Activated CD4-positive, alpha-beta memory T cell treated with anti-CD3 and anti-CD28 coated beads for 36 hours (primary cell): ENCODE data around the gene TNPO3. TPM values are rescaled to one million over a fixed set of nuclear protein-coding genes. Genes with fewer than 3 reads are reported as not detected.
"Not testable (repeated sequence)": the region's sequence is repeated elsewhere in the genome, so short reads cannot be mapped to it uniquely, and the experiment has no call there.

Source experiments
- CTCF ChIA-PET: fragments of 350-600 bp; sonication (Branson Sonifier 250); formaldehyde crosslinking; loops from one replicate; lab custom pipeline; 2021; ENCODE audit warnings: antibody characterized with exemption, inconsistent platforms; lab: Charles Lee
- POLR2A ChIA-PET: fragments of 350-600 bp; sonication (Branson Sonifier 250); formaldehyde crosslinking; loops from one replicate; lab custom pipeline; 2021; ENCODE audit warnings: antibody characterized with exemption; lab: Charles Lee
- DNase-seq: peaks from one replicate; pipeline ENCODE4 v3.0.0-alpha.2; 2020
- H3K27ac Mint-ChIP-seq: one replicate; pipeline ENCODE4 v1.8.0; 2021; ENCODE audit warnings: mixed read lengths
- H3K27me3 Mint-ChIP-seq: one replicate; pipeline ENCODE4 v1.8.0; 2021; ENCODE audit warnings: mixed read lengths
- H3K36me3 Mint-ChIP-seq: one replicate; pipeline ENCODE4 v1.8.0; 2021; ENCODE audit warnings: mixed read lengths
- H3K4me1 Mint-ChIP-seq: one replicate; pipeline ENCODE4 v1.8.0; 2021; ENCODE audit warnings: low read depth, mixed read lengths
- H3K4me3 Mint-ChIP-seq: one replicate; pipeline ENCODE4 v1.8.0; 2021; ENCODE audit warnings: mild to moderate bottlenecking, mixed read lengths
- H3K9me3 Mint-ChIP-seq: one replicate; pipeline ENCODE4 v1.8.0; 2021; ENCODE audit warnings: mixed read lengths
- intact Hi-C: fragments of 100-400 bp; cut with micrococcal nuclease; formaldehyde crosslinking; loops from one replicate; pipeline ENCODE4 v1.15.1; 2023
- total RNA-seq, 2 experiments: library from RNA; stranded (reverse); gene quantifications; one replicate each; pipeline ENCODE4 v1.2.3, GENCODE V29; 2021

Gene TNPO3
- total RNA-seq, 2 experiments from 2014 or later: 53.4 to 54.5 TPM

DNA sequence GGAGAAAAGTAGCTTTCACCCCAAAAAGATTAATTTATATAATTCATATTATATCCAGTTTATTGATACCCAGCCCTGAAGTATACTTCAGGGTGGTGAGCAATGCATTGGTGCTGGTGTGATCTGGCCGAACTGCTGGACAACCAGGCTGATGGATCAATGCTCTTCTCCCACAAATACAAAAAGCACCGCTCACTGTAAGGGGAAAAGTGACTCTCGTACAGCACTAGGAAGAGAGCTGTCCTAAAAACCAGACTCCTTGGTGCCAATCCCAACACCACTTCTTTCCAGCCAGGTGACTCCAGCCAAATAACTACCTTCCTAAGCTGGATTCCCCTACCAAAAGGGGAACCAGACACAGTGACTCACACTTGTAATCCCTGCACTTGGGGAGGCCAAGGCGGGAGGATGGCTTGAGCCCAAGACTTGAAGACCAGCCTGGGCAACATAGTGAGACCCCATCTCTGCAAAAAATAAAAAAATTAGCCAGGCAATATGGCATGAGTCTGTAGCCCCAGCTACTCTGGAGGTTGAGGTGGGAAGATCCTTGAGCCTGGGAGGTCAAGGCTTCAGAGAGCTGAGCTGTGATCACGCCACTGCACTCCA is 13.1 kb upstream of the TNPO3 start:
- POLR2A ChIA-PET: no interaction called here

DNA sequence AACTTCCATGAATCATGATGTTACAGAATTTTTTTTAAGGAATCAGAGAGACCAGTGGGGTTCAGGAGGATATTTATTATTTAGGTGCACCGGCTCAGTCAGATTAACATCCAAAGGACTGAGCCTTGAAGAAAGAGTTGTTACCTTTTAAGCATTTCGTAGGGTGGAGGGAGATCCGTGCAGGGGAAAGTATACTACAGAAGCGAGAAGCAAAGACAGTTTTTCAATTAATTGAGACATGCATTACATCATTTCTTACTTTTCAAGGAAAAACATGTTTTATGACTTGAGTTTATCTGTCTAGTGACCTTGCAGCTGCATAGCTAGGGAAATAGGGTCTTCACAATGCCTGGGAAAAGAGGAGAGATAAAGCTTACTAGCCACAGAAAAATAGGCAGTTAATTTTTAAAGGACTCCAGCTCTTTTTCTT is 12.2 kb upstream of the TNPO3 start:
- intact Hi-C loops, H3K27me3 Mint-ChIP-seq, POLR2A ChIA-PET, DNase-seq, H3K36me3 Mint-ChIP-seq, H3K4me1 Mint-ChIP-seq, H3K27ac Mint-ChIP-seq, H3K4me3 Mint-ChIP-seq, H3K9me3 Mint-ChIP-seq: not testable (repeated sequence)
- CTCF ChIA-PET: interaction anchor here (0.6 to 1.5 kb wide), 4 partner anchors 25 to 184 kb away, joined by 3 read pairs; no protein-coding TSS in a partner anchor

More for the DNA sequence above, 13.1 kb upstream of the TNPO3 start:
- Mint-ChIP-seq H3K9me3 (no peaks in the 10 kb centered on the region), H3K36me3 (no peaks in the 10 kb centered on the region), H3K4me3 (no peak overlapping the region), H3K27me3 (peaks cover 5% of the 10 kb centered on the region), H3K4me1 (peaks cover 6% of the 10 kb centered on the region), H3K27ac (no peak overlapping the region)
- intact Hi-C loops: no loop called here
- DNase-seq: no peak
- CTCF ChIA-PET: interaction anchor here (0.6 to 1.5 kb wide), 5 partner anchors 23 to 185 kb away, joined by 3 to 4 read pairs (median 3); no protein-coding TSS in a partner anchor

DNA sequence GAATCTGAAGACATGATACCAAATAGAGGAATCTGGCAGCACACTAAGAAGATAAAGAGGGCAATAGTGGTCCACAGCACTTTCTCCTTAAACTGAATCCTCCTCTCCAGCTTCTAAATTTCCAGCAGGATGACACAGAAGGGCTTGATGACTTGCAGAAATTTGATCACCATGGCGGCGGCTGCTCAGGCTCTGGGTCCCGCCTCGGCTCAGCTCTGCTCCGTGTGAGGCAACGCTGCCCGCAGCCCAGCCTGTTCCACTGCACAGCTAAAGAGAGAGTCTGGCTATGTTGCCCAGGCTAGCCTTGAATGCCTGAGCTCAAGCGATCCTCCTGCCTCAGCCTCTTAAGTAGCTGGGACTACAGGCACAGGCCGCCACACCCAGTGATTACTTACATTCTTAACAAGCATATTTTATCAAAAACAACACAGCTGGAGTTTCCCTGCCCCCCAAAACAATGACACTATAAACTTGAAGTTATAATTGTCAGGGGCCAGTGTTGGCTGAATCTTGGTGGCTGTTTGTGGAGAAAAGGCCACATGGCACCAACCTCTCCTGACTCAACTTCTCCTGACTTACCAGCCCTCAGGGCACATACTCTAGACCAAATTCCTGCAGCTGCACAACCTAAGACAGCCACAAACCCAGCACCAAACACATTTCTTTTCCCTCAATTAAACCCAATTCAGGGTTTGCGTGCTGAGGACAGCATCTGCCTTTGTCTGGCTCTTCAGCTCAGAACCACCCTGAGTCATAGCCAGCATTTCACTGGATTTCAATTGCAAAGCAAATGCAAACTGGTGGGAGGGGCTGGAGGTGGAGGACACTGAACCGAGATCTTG is 11.6 kb upstream of the TNPO3 start:
- no peak overlapping the region for H3K27ac Mint-ChIP-seq
- H3K4me3 Mint-ChIP-seq: no peak overlapping the region
- ChIA-PET CTCF (interaction anchor here (0.8 to 1.5 kb wide), 3 partner anchors 24 to 183 kb away, joined by 3 read pairs; no protein-coding TSS in a partner anchor), POLR2A (no interaction called here)
- no peaks in the 10 kb centered on the region for H3K4me1 Mint-ChIP-seq
- peaks cover 5% of the 10 kb centered on the region for H3K27me3 Mint-ChIP-seq
- H3K9me3 Mint-ChIP-seq: peaks cover 8% of the 10 kb centered on the region
- DNase-seq: no peak
- no peaks in the 10 kb centered on the region for H3K36me3 Mint-ChIP-seq
- intact Hi-C loops: no loop called here

DNA sequence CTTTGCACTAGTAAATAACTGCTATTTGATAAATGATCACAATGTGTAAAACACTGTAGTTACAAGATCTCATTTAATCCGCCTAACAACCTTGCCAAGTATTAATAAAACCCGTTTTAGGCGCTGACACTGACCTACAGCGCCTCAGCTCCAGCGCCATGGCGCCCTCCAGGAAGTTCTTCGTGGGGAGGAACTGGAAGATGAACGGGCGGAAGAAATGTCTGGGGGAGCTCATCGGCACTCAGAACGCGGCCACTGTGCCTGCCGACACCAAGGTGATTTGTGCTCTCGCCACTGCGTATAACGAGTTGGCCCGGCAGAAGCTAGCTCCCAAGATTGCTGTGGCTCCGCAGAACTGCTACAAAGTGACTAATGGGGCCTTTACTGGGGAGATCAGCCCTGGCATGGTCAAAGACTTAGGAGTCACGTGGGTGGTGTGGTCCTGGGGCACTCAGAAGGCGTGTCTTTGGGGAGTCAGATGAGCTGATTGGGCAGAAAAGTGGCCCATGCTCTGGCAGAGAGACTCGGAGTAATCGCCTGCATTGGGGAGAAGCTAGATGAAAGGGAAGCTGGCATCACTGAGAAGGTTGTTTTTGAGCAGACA is 1.1 kb upstream of the TNPO3 start:
- H3K36me3 Mint-ChIP-seq: peaks cover 8% of the 10 kb centered on the region
- peaks cover 18% of the 10 kb centered on the region for H3K4me1 Mint-ChIP-seq
- H3K27me3 Mint-ChIP-seq: peaks cover 7% of the 10 kb centered on the region
- H3K9me3 Mint-ChIP-seq: no peaks in the 10 kb centered on the region
- peak overlapping the region; percentile 97 for H3K4me3 Mint-ChIP-seq
- H3K27ac Mint-ChIP-seq: no peak overlapping the region
- DNase-seq: no peak
- ChIA-PET POLR2A (interaction anchor here (2.5 kb wide), 1 partner anchor 14 kb away, joined by 16 read pairs; no protein-coding TSS in a partner anchor), CTCF (interaction anchor here (0.9 to 2.1 kb wide), 4 partner anchors 34 to 173 kb away, joined by 3 to 10 read pairs (median 4); partner anchors contain the start of gene IRF5)
- intact Hi-C loops: loop anchor here (2.0 to 10.0 kb wide), 2 partner anchors 93 to 121 kb away; partner anchors contain the start of gene IRF5

DNA sequence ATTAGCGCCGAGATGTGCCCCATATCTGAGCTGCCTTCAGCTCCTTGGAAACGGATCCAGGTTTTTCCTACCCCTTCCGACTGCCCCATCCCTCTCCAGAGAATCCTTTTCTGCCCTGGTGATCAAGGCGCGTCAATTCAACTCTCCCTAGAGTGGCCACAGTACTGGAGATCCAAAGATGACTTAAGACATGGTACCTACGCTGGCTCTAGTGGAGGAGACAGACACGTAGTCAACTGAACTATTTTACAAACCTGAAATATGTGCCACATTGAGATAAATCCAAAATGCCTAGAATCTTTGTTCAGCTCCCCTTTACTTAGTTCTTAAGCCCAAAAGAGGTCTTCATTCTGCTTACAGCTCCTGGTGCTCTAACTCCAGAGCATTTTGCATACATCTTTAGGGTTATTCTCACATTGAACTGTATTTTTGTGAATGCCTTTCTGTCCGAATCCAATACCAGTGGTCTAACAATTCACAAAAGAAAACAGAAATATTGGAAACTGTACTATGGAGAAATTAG is 444 bp upstream of the TNPO3 start:
- POLR2A ChIA-PET: interaction anchor here (1.2 to 2.5 kb wide), 5 partner anchors 14 to 169 kb away, joined by 3 to 16 read pairs (median 5); partner anchors contain the start of gene AHCYL2

DNA sequence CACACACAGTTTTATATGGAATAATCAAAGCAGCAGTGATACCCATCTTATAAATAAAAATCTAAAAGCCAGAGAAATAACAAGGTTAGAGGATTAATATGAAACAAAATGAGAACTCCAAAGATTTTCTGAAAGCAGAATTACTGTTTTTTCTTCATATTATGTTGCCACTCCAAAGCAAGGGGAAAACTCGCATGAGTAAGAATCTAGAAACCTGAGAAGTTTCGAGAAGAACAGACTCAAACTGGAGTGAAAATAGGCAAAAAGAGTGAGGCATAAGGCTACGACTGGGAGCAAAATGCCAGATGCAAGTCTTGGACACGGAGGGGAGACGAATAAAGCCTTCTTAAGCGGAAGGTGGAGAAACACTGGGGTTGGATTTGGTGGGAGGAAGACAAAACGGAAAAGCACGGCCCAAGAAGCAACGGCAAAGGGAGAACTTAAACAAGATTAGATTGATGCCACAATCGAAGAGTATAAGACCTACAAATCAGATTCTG is 923 bp downstream of the TNPO3 start:
- ChIA-PET POLR2A (interaction anchor here (0.7 to 2.5 kb wide), 9 partner anchors 12 to 171 kb away, joined by 3 to 16 read pairs (median 4); partner anchors contain the start of gene AHCYL2), CTCF (interaction anchor here (0.6 to 2.1 kb wide), 6 partner anchors 11 to 165 kb away, joined by 3 to 10 read pairs (median 3); no protein-coding TSS in a partner anchor)
- peaks cover 33% of the 10 kb centered on the region for H3K4me1 Mint-ChIP-seq
- H3K36me3 Mint-ChIP-seq: peaks cover 17% of the 10 kb centered on the region
- intact Hi-C loops: loop anchor here (1.0 to 10.0 kb wide), 4 partner anchors 10 to 119 kb away; partner anchors contain the start of gene IRF5
- peaks cover 3% of the 10 kb centered on the region for H3K27me3 Mint-ChIP-seq
- peak overlapping the region; percentile 98 for H3K27ac Mint-ChIP-seq
- peak overlapping the region; percentile 97 for H3K4me3 Mint-ChIP-seq
- no peaks in the 10 kb centered on the region for H3K9me3 Mint-ChIP-seq
- no peak for DNase-seq

More for the DNA sequence above, 444 bp upstream of the TNPO3 start:
- Mint-ChIP-seq H3K27ac (peak overlapping the region; percentile 98), H3K27me3 (peaks cover 7% of the 10 kb centered on the region), H3K4me3 (peak overlapping the region; percentile 97), H3K4me1 (peaks cover 24% of the 10 kb centered on the region), H3K9me3 (no peaks in the 10 kb centered on the region), H3K36me3 (peaks cover 10% of the 10 kb centered on the region)
- CTCF ChIA-PET: interaction anchor here (0.9 to 2.1 kb wide), 6 partner anchors 34 to 172 kb away, joined by 3 to 10 read pairs (median 3); partner anchors contain the start of gene IRF5
- intact Hi-C loops: loop anchor here (2.0 to 10.0 kb wide), 2 partner anchors 93 to 121 kb away; partner anchors contain the start of gene IRF5
- DNase-seq: no peak

DNA sequence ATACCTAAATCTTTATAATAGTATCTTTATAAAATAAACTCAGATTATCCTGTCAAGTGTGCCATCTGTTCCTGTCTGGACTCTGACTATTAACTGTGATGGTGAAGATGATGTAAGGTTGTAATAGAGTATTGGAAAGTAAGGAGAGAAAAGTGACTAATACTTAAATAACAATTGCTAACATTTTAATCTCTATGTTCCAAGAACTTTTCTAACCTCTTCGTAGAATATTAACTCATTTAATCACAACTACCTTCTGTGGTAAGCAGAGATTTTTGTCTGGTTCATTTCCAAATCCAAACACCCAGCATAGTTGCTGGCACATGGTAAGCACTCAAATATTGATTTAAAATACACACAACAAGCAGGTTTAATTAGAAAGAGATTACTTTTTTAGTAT is 2.5 kb downstream of the TNPO3 start:
- no peak overlapping the region for H3K27ac Mint-ChIP-seq
- intact Hi-C loops: loop anchor here (10.0 kb wide), 1 partner anchor 118 kb away; the partner anchor contains the start of gene IRF5
- CTCF ChIA-PET: interaction anchor here (0.8 kb wide), 1 partner anchor 158 kb away, joined by 3 read pairs; no protein-coding TSS in a partner anchor
- H3K4me3 Mint-ChIP-seq: peak overlapping the region; percentile 31
- H3K27me3 Mint-ChIP-seq: no peaks in the 10 kb centered on the region
- H3K36me3 Mint-ChIP-seq: peaks cover 21% of the 10 kb centered on the region
- H3K4me1 Mint-ChIP-seq: peaks cover 43% of the 10 kb centered on the region
- DNase-seq: no peak
- no peaks in the 10 kb centered on the region for H3K9me3 Mint-ChIP-seq
- POLR2A ChIA-PET: no interaction called here

DNA sequence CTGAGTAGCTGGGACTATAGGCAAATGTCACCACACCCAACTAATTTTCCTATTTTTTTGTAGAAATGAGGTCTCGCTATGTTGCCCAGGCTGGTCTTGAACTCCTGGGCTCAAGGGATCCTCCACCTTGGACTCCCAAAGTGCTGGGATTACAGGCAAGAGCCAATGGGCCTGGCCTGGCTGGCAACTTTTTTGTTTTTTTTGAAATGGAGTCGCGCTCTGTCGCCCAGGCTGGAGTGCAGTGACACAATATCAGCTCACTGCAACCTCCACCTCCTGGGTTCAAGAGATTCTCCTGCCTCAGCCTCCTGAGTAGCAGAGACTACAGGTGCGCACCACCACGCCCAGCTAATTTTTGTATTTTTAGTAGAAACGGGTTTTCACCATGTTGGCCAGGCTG is 3.5 kb downstream of the TNPO3 start:
- H3K27me3 Mint-ChIP-seq, POLR2A ChIA-PET, DNase-seq, H3K9me3 Mint-ChIP-seq, H3K4me3 Mint-ChIP-seq, H3K27ac Mint-ChIP-seq: not testable (repeated sequence)
- H3K4me1 Mint-ChIP-seq: peaks cover 53% of the 10 kb centered on the region
- peaks cover 25% of the 10 kb centered on the region for H3K36me3 Mint-ChIP-seq
- CTCF ChIA-PET: interaction anchor here (0.6 kb wide), 1 partner anchor 326 kb away, joined by 3 read pairs; no protein-coding TSS in a partner anchor
- intact Hi-C loops: loop anchor here (10.0 kb wide), 1 partner anchor 117 kb away; the partner anchor contains the start of gene IRF5

DNA sequence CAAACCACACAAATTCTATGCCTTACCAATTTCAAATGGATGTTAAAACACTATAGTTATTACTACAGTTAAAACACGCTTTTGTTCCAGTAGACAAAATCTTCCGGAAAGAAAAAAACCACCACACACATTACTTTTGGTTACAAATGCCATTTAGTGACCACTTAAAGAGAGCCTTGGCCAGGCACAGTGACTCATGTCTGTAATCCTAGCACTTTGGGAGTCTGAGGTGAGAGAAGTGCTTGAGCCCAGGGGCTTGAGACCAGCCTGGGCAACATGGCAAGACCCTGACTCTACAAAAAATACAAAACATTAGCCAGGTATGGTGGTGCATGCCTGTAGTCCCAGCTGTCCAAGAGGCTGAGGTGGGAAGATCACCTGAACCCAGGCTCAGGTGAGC is 7.2 kb downstream of the TNPO3 start:
- H3K4me3 Mint-ChIP-seq: no peak overlapping the region
- H3K4me1 Mint-ChIP-seq: peaks cover 76% of the 10 kb centered on the region
- no peaks in the 10 kb centered on the region for H3K27me3 Mint-ChIP-seq
- no peak for DNase-seq
- H3K27ac Mint-ChIP-seq: no peak overlapping the region
- intact Hi-C loops: no loop called here
- CTCF ChIA-PET: no interaction called here
- no peaks in the 10 kb centered on the region for H3K9me3 Mint-ChIP-seq
- POLR2A ChIA-PET: no interaction called here
- peaks cover 26% of the 10 kb centered on the region for H3K36me3 Mint-ChIP-seq

DNA sequence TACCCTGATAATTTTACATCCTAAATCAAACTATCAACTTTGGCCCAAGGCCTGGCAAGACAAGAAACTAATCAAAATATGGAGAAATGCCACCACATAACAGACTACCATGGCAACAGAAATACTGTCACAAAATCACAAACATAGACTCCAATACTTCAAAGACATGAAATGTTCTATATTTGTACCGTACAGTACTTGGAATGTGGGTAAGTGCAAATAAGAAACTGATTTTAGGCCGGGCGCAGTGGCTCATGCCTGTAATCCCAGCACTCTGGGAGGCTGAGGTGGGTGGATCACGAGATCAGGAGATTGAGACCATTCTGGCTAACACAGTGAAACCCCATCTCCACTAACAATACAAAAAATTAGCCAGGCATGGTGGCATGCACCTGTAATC is 9.2 kb downstream of the TNPO3 start:
- Mint-ChIP-seq H3K27ac (no peak overlapping the region), H3K4me3 (no peak overlapping the region), H3K4me1 (peaks cover 83% of the 10 kb centered on the region), H3K36me3 (peaks cover 23% of the 10 kb centered on the region), H3K27me3 (no peaks in the 10 kb centered on the region), H3K9me3 (no peaks in the 10 kb centered on the region)
- intact Hi-C loops: no loop called here
- CTCF ChIA-PET: no interaction called here
- DNase-seq: no peak
- POLR2A ChIA-PET: no interaction called here

DNA sequence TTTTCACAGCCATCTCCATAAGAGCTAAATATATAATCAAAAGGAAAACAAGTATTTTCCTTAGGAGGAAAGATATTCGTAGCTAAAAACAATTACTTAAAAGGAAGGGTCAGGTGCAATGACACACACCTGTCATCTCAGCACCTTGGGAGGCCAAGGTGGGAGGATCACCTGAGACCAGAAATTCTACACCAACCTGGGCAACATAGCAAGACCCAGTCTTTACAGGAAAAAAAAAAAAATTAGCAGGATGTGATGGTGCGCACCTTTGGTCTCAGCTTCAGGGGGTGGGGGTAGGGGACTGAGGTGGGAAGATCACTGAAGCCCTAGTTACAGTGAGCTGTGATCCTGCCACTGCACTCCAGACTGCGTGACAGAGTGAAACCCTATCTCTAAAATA is 11.9 kb downstream of the TNPO3 start:
- no peaks in the 10 kb centered on the region for H3K27me3 Mint-ChIP-seq

More for the DNA sequence above, 11.9 kb downstream of the TNPO3 start:
- H3K9me3 Mint-ChIP-seq: no peaks in the 10 kb centered on the region
- H3K4me3 Mint-ChIP-seq: no peak overlapping the region
- ChIA-PET CTCF (interaction anchor here (0.6 kb wide), 1 partner anchor 568 kb away, joined by 3 read pairs; no protein-coding TSS in a partner anchor), POLR2A (interaction anchor here (3.6 kb wide), 1 partner anchor 12 kb away, joined by 16 read pairs; the partner anchor contains the start of gene TNPO3)
- intact Hi-C loops: no loop called here
- no peak for DNase-seq
- H3K36me3 Mint-ChIP-seq: peaks cover 25% of the 10 kb centered on the region
- H3K27ac Mint-ChIP-seq: no peak overlapping the region
- peaks cover 69% of the 10 kb centered on the region for H3K4me1 Mint-ChIP-seq
